IMR-90 (cell line): ENCODE results near the gene MEGF6. TPM values are rescaled to one million over a fixed set of nuclear protein-coding genes. Genes with fewer than 3 reads are reported as not detected.

Experiments
- ATAC-seq: fragments of 200-7000 bp; cut with Tn5 transposase; 2 replicates; pipeline ENCODE4 v1.9.1; 2020; ENCODE audit warnings: low read depth, mild to moderate bottlenecking, moderate library complexity
- BruUV-seq: library from RNA; stranded (reverse); fragments of 400-500 nt; replicated peaks from 2 replicates; lab custom pipeline; 2021; lab: Mats Ljungman, UMichigan
- CTCF ChIA-PET: fragments of 300-600 bp; formaldehyde crosslinking; extraction: SDS; loops from one replicate; lab custom pipeline; 2021; ENCODE audit warnings: antibody characterized with exemption; lab: Yijun Ruan, JAX
- POLR2A ChIA-PET: fragments of 300-600 bp; sonication (Branson Sonifier 250); formaldehyde crosslinking; loops from one replicate; lab custom pipeline; 2022; ENCODE audit warnings: antibody characterized with exemption; ENCODE audit not compliant: unreplicated experiment; lab: Charles Lee
- DNase-seq: peaks from one replicate; pipeline ENCODE4 v3.0.0; 2013
- H2AFZ ChIP-seq: replicated peaks from 2 replicates; pipeline ENCODE3; 2013; ENCODE audit warnings: low read length, mild to moderate bottlenecking; ENCODE audit not compliant: poor library complexity
- H2AK5ac ChIP-seq: 2 replicates; pipeline ENCODE4 v1.6.1; 2013; ENCODE audit warnings: low read depth, low read length, inconsistent platforms
- H2AK9ac ChIP-seq: replicated peaks from 2 replicates; pipeline ENCODE3; 2013; ENCODE audit warnings: mild to moderate bottlenecking, low read depth, low read length, moderate library complexity; ENCODE audit not compliant: poor library complexity
- H2BK120ac ChIP-seq: 2 replicates; pipeline ENCODE4 v1.6.1; 2013; ENCODE audit warnings: low read depth, low read length, inconsistent platforms
- H2BK15ac ChIP-seq: 3 replicates; pipeline ENCODE4 v1.6.1; 2013; ENCODE audit warnings: low read depth, low read length, inconsistent platforms
- H2BK20ac ChIP-seq: 2 replicates; pipeline ENCODE4 v1.6.1; 2013; ENCODE audit warnings: low read depth, mild to moderate bottlenecking, inconsistent platforms, low read length, moderate library complexity
- H2BK5ac ChIP-seq: 2 replicates; pipeline ENCODE4 v1.6.1; 2013; ENCODE audit warnings: mild to moderate bottlenecking, low read depth, low read length, inconsistent platforms; ENCODE audit not compliant: poor library complexity, severe bottlenecking
- H3K14ac ChIP-seq: replicated peaks from 2 replicates; pipeline ENCODE4 v1.6.1; 2013; ENCODE audit warnings: low read depth, low read length, inconsistent platforms
- H3K18ac ChIP-seq: 2 replicates; pipeline ENCODE4 v1.6.1; 2013; ENCODE audit warnings: low read depth, low read length, control low read depth
- H3K23ac ChIP-seq: 2 replicates; pipeline ENCODE4 v1.6.1; 2013; ENCODE audit warnings: low read depth, low read length, inconsistent platforms
- H3K27ac ChIP-seq: 2 replicates; pipeline ENCODE4 v1.5.1; 2013; ENCODE audit warnings: mild to moderate bottlenecking, control low read depth, low read length; ENCODE audit not compliant: insufficient read depth
- H3K27me3 ChIP-seq: 2 replicates; pipeline ENCODE4 v1.6.1; 2013; ENCODE audit warnings: low read length; ENCODE audit not compliant: control insufficient read depth, insufficient read depth
- H3K36me3 ChIP-seq: 2 replicates; pipeline ENCODE4 v1.6.1; 2013; ENCODE audit warnings: low read length, mixed read lengths; ENCODE audit not compliant: control insufficient read depth, insufficient read depth
- H3K4ac ChIP-seq: 2 replicates; pipeline ENCODE4 v1.6.1; 2013; ENCODE audit warnings: low read depth, low read length, inconsistent platforms
- H3K4me1 ChIP-seq: 2 replicates; pipeline ENCODE4 v1.6.1; 2013; ENCODE audit warnings: low read length, mixed read lengths; ENCODE audit not compliant: control insufficient read depth, insufficient read depth
- H3K4me2 ChIP-seq: 2 replicates; pipeline ENCODE4 v1.6.1; 2013; ENCODE audit warnings: low read depth, mild to moderate bottlenecking, control low read depth, low read length, moderate library complexity
- H3K4me3 ChIP-seq: 2 replicates; pipeline ENCODE4 v1.5.1; 2013; ENCODE audit warnings: low read depth, mild to moderate bottlenecking, control low read depth, low read length, moderate library complexity; ENCODE audit not compliant: insufficient read depth
- H3K56ac ChIP-seq: 2 replicates; pipeline ENCODE4 v1.6.1; 2013; ENCODE audit warnings: low read length, inconsistent platforms; ENCODE audit not compliant: insufficient read depth; ENCODE audit errors: extremely low read depth
- H3K79me1 ChIP-seq, 2 experiments: 2 replicates each; pipeline ENCODE4 v1.6.1; 2013; ENCODE audit warnings: low read length in 2 of 2, inconsistent platforms in 1 of 2, low read depth in 1 of 2
- H3K9ac ChIP-seq: 2 replicates; pipeline ENCODE4 v1.6.1; 2013; ENCODE audit warnings: low read depth, low read length, control low read depth
- H3K9me1 ChIP-seq: 2 replicates; pipeline ENCODE4 v1.6.1; 2013; ENCODE audit warnings: low read length, inconsistent platforms; ENCODE audit not compliant: insufficient read depth
- H3K9me3 ChIP-seq: 2 replicates; pipeline ENCODE4 v1.6.1; 2013; ENCODE audit warnings: low read length; ENCODE audit not compliant: control insufficient read depth, insufficient read depth
- H4K20me1 ChIP-seq: 2 replicates; pipeline ENCODE4 v1.6.1; 2013; ENCODE audit warnings: low read length, inconsistent platforms; ENCODE audit not compliant: insufficient read depth
- H4K5ac ChIP-seq: 2 replicates; pipeline ENCODE4 v1.6.1; 2013; ENCODE audit warnings: mild to moderate bottlenecking, low read depth, low read length, control low read depth
- H4K8ac ChIP-seq, 2 experiments: 2 replicates each; pipeline ENCODE4 v1.6.1; 2013; ENCODE audit warnings: low read depth in 2 of 2, low read length in 2 of 2, control low read depth in 1 of 2, inconsistent platforms in 1 of 2
- H4K91ac ChIP-seq: 2 replicates; pipeline ENCODE4 v1.6.1; 2013; ENCODE audit warnings: low read depth, low read length, inconsistent platforms; ENCODE audit not compliant: insufficient read depth
- BHLHE40 ChIP-seq: fragments of 150-350 bp; IDR thresholded peaks from 2 replicates; pipeline ENCODE4 v1.6.1; 2016; ENCODE audit warnings: mild to moderate bottlenecking, low read depth, low read length
- FOS ChIP-seq: fragments of 150-350 bp; IDR thresholded peaks from 2 replicates; pipeline ENCODE4 v1.6.1; 2016; ENCODE audit warnings: low read depth, low read length
- MAZ ChIP-seq: IDR thresholded peaks from 2 replicates; pipeline ENCODE4 v1.6.1; 2012; ENCODE audit warnings: low read depth, mild to moderate bottlenecking, low read length, improper control_type of control experiment, moderate library complexity, borderline replicate concordance
- MXI1 ChIP-seq: IDR thresholded peaks from 2 replicates; pipeline ENCODE4 v1.6.1; 2012; ENCODE audit warnings: low read depth, mild to moderate bottlenecking, low read length, moderate library complexity, borderline replicate concordance
- WGBS, 2 experiments: methylation state at CpG; one replicate each; pipeline versions ENCODE4 v1.1.5 to v1.1.7; 2013; ENCODE audit warnings: missing lambda C conversion rate in 2 of 2; ENCODE audit not compliant: insufficient read length in 1 of 2; ENCODE audit errors: extremely low coverage in 2 of 2; 5-methylcytosine and 5-hydroxymethylcytosine counted together
- dilution Hi-C: fragments of 300-500 bp; cut with HindIII; formaldehyde crosslinking; loops from one replicate; pipeline ENCODE4 v1.14.3; 2018; ENCODE audit warnings: low sequenced_read_pairs; ENCODE audit not compliant: unreplicated experiment
- in situ Hi-C: fragments of 300-500 bp; cut with MboI; formaldehyde crosslinking; loops from 3 replicates; pipeline ENCODE4 v1.14.3; 2019; ENCODE audit warnings: low sequenced_read_pairs, inconsistent platforms, mixed read lengths
- intact Hi-C: fragments of 100-400 bp; cut with micrococcal nuclease; formaldehyde crosslinking; loops from 2 replicates; pipeline ENCODE4 v1.10.0; 2022
- polyA plus RNA-seq, 3 experiments: library from polyadenylated mRNA; depleted of rRNA; stranded (reverse); fragments of >200 nt; gene quantifications; 2 replicates each; pipeline ENCODE4 v1.2.3, GENCODE V29; 2012; ENCODE audit warnings: low replicate concordance in 1 of 3
- total RNA-seq: library from RNA; depleted of rRNA; stranded (reverse); fragments of >200 nt; gene quantifications from 2 replicates; pipeline ENCODE4 v1.2.3, GENCODE V29; 2012
- TF ChIP-seq, protein P1 (sequence below): fragments of 150-350 bp; IDR thresholded peaks from 2 replicates; pipeline ENCODE4 v1.6.1; 2016; ENCODE audit warnings: low read depth, mild to moderate bottlenecking, low read length, moderate library complexity, borderline replicate concordance

The MEGF6 gene
- total and polyA plus RNA-seq, 2 of the 4 experiments (the other 2 are of a cell fraction), result 0.72 to 4.1 TPM

DNA sequence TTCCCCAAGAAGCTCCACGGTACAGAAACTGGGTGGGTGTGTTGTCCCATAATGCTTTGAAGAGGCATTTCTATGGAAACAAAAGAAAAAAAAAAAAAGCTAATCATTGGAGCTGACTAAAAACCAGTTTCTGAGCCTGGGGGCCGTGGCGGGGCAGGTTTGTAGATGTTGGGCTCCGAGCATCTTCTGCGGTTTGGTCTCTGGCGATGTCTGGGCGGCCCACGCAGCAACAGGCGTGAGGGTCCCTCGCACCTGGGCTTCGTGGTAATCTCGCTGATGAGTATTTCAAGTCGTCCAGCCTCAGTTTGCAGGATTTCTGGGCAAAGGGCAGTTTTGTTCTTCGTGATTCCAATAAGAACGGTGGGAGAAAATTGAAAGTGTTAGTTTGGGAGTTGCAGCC is 47.8 kb upstream of the MEGF6 start:
- H3K23ac ChIP-seq, result no peak overlapping the region
- no peak overlapping the region for H3K27ac ChIP-seq
- intact Hi-C loops (no loop called here), dilution Hi-C loops (no loop called here), in situ Hi-C loops (no loop called here)
- H4K8ac ChIP-seq, result no peak overlapping the region
- H3K27me3 ChIP-seq, result peaks cover 45% of the 10 kb centered on the region
- no peaks in the 10 kb centered on the region for H3K4me1 ChIP-seq
- H4K91ac ChIP-seq, result no peak overlapping the region
- H2AK5ac ChIP-seq, result no peak overlapping the region
- no peak overlapping the region for H2AK9ac ChIP-seq
- ChIA-PET CTCF (interaction anchor here (0.5 kb wide), 1 partner anchor 93 kb away, joined by 3 read pairs; the partner anchor contains the start of gene CCDC27), POLR2A (no interaction called here)
- H3K36me3 ChIP-seq, result no peaks in the 10 kb centered on the region
- H3K18ac ChIP-seq, result no peak overlapping the region
- H2AFZ ChIP-seq, result no peak overlapping the region
- no peaks in the 10 kb centered on the region for H3K9me3 ChIP-seq
- DNase-seq (no peak), ATAC-seq (no peak)
- 100% methylated on average over 2 of the region's 15 CpGs; no CpG with 5 or more reads in 1 of the 2 experiments for WGBS, 2 experiments
- no peak overlapping the region for H4K5ac ChIP-seq
- no peak overlapping the region for H3K4me2 ChIP-seq
- H3K9me1 ChIP-seq, result no peaks in the 10 kb centered on the region
- TF ChIP-seq, protein P1, sequence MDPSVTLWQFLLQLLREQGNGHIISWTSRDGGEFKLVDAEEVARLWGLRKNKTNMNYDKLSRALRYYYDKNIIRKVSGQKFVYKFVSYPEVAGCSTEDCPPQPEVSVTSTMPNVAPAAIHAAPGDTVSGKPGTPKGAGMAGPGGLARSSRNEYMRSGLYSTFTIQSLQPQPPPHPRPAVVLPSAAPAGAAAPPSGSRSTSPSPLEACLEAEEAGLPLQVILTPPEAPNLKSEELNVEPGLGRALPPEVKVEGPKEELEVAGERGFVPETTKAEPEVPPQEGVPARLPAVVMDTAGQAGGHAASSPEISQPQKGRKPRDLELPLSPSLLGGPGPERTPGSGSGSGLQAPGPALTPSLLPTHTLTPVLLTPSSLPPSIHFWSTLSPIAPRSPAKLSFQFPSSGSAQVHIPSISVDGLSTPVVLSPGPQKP, result no peak
- no peak for TF ChIP-seq MXI1
- no peak for TF ChIP-seq BHLHE40
- TF ChIP-seq FOS, result no peak
- no peak for TF ChIP-seq MAZ
- H4K20me1 ChIP-seq, result no peaks in the 10 kb centered on the region
- no TSS peak for BruUV-seq
- no peak overlapping the region for H3K4ac ChIP-seq
- H2BK15ac ChIP-seq, result no peak overlapping the region
- no peak overlapping the region for H2BK120ac ChIP-seq
- H3K79me1 ChIP-seq, result no peaks in the 10 kb centered on the region
- H3K9ac ChIP-seq, result no peak overlapping the region
- no peak overlapping the region for H2BK5ac ChIP-seq
- H2BK20ac ChIP-seq, result no peak overlapping the region
- H3K14ac ChIP-seq, result no peak overlapping the region
- no peak overlapping the region for H3K56ac ChIP-seq
- H3K4me3 ChIP-seq, result no peak overlapping the region
